CD4-positive, CD25-positive, alpha-beta regulatory T cell (primary cell): ENCODE measurements around the gene P2RX6. TPM values are rescaled to one million over a fixed set of nuclear protein-coding genes. Genes with fewer than 3 reads are reported as not detected.

Source experiments
- ATAC-seq, 2 donors: fragments of 150-1000 bp; cut with Tn5 transposase; one replicate each; pipeline ENCODE4 v1.10.0; 2021; ENCODE audit warnings: low read depth in 2 of 2, moderate number of reproducible peaks in 2 of 2, moderate library complexity in 1 of 2
- DNase-seq, 3 donors: peaks; one replicate each; pipeline versions ENCODE4 v3.0.0 to v3.0.0-alpha.2; 2012 to 2022; ENCODE audit warnings: mixed read lengths in 1 of 3
- H3K27ac ChIP-seq: one replicate; pipeline ENCODE4 v1.7.0; 2013; ENCODE audit warnings: mild to moderate bottlenecking, low read length; ENCODE audit not compliant: insufficient read depth, poor library complexity, severe bottlenecking
- H3K27me3 ChIP-seq: one replicate; pipeline ENCODE4 v1.7.0; 2013; ENCODE audit warnings: low read length; ENCODE audit not compliant: control insufficient read depth, insufficient read depth
- H3K36me3 ChIP-seq: one replicate; pipeline ENCODE4 v1.7.0; 2013; ENCODE audit warnings: mild to moderate bottlenecking, low read length, moderate library complexity; ENCODE audit not compliant: control insufficient read depth, insufficient read depth
- H3K4me1 ChIP-seq: 2 replicates; pipeline ENCODE4 v1.7.0; 2013; ENCODE audit warnings: mild to moderate bottlenecking, low read length; ENCODE audit not compliant: insufficient read depth, control insufficient read depth, poor library complexity, severe bottlenecking
- H3K4me3 ChIP-seq: one replicate; pipeline ENCODE4 v1.7.0; 2013; ENCODE audit warnings: low read depth, mild to moderate bottlenecking, low read length, moderate library complexity
- H3K9me3 ChIP-seq, 2 experiments: 1 replicate in 1 of 2; 2 replicates in 1 of 2; pipeline ENCODE4 v1.7.0; 2013; ENCODE audit warnings: low read length in 2 of 2, mild to moderate bottlenecking in 1 of 2, moderate library complexity in 1 of 2; ENCODE audit not compliant: control insufficient read depth in 2 of 2
- H3K27ac Mint-ChIP-seq, 3 donors: one replicate each; pipeline ENCODE4 v1.8.0; 2020 to 2022; ENCODE audit warnings: mild to moderate bottlenecking in 3 of 3, mixed read lengths in 3 of 3, moderate library complexity in 2 of 3
- H3K27me3 Mint-ChIP-seq: one replicate; pipeline ENCODE4 v1.8.0; 2022; ENCODE audit warnings: mild to moderate bottlenecking, mixed read lengths
- H3K36me3 Mint-ChIP-seq: one replicate; pipeline ENCODE4 v1.8.0; 2020; ENCODE audit warnings: mixed read lengths
- H3K4me1 Mint-ChIP-seq, 4 donors: one replicate each; pipeline ENCODE4 v1.8.0; 2020 to 2022; ENCODE audit warnings: mixed read lengths in 4 of 4, mild to moderate bottlenecking in 1 of 4
- H3K4me3 Mint-ChIP-seq, 4 donors: one replicate each; pipeline ENCODE4 v1.8.0; 2020 to 2022; ENCODE audit warnings: mild to moderate bottlenecking in 4 of 4, mixed read lengths in 4 of 4, moderate library complexity in 3 of 4
- H3K9me3 Mint-ChIP-seq, 7 donors: one replicate each; pipeline ENCODE4 v1.8.0; 2020 to 2022; ENCODE audit warnings: mixed read lengths in 7 of 7, mild to moderate bottlenecking in 3 of 7, moderate library complexity in 2 of 7
- polyA plus RNA-seq, 4 donors: library from polyadenylated mRNA; unstranded; fragments of 300-500 nt; fragmentation: Illumina TruSeq; gene quantifications; one replicate each; pipeline ENCODE4 v1.2.3, GENCODE V29; 2021
- total RNA-seq: library from RNA; stranded (reverse); gene quantifications from one replicate; pipeline ENCODE4 v1.2.3, GENCODE V29; 2022

The P2RX6 gene
- total and polyA plus RNA-seq, 5 donors from 2014 or later: 0.10 to 0.59 TPM; not detected in 3

GRCh38 chr22:21074102-21074715, 59.2 kb downstream of the P2RX6 start:
- ATAC-seq: no peak
- H3K36me3 Mint-ChIP-seq: no peaks in the 10 kb centered on the region
- no peaks in the 10 kb centered on the region for H3K36me3 ChIP-seq

GRCh38 chr22:21075516-21076138, 60.7 kb downstream of the P2RX6 start:
- DNase-seq (no peak), ATAC-seq (no peak)
- no peaks in the 10 kb centered on the region for H3K36me3 Mint-ChIP-seq
- H3K4me1 Mint-ChIP-seq: no peaks in the 10 kb centered on the region
- Histone ChIP-seq H3K4me1 (no peaks in the 10 kb centered on the region), H3K27ac (no peak overlapping the region), H3K27me3 (no peaks in the 10 kb centered on the region), H3K4me3 (no peak overlapping the region), H3K9me3 (no peaks in the 10 kb centered on the region), H3K36me3 (no peaks in the 10 kb centered on the region)
- H3K27ac Mint-ChIP-seq: no peak overlapping the region
- peaks cover 0 to 2% (median 0%) of the 10 kb centered on the region in 7 donors for H3K9me3 Mint-ChIP-seq
- no peak overlapping the region for H3K4me3 Mint-ChIP-seq
- H3K27me3 Mint-ChIP-seq: peaks cover 5% of the 10 kb centered on the region

More at GRCh38 chr22:21074102-21074715, 59.2 kb downstream of the P2RX6 start:
- DNase-seq: no peak
- no peaks in the 10 kb centered on the region for H3K4me1 ChIP-seq
- no peak overlapping the region for H3K27ac ChIP-seq
- H3K27ac Mint-ChIP-seq: no peak overlapping the region
- H3K27me3 Mint-ChIP-seq: peaks cover 5% of the 10 kb centered on the region
- H3K4me3 Mint-ChIP-seq: no peak overlapping the region
- H3K4me1 Mint-ChIP-seq: no peaks in the 10 kb centered on the region
- no peak overlapping the region for H3K4me3 ChIP-seq
- peaks cover 0 to 2% (median 0%) of the 10 kb centered on the region in 7 donors for H3K9me3 Mint-ChIP-seq
- no peaks in the 10 kb centered on the region for H3K9me3 ChIP-seq
- no peaks in the 10 kb centered on the region for H3K27me3 ChIP-seq

- Histone ChIP-seq H3K4me3 (no peak overlapping the region), H3K27ac (no peak overlapping the region), H3K36me3 (no peaks in the 10 kb centered on the region), H3K4me1 (no peaks in the 10 kb centered on the region), H3K27me3 (no peaks in the 10 kb centered on the region), H3K9me3 (no peaks in the 10 kb centered on the region)
- Mint-ChIP-seq H3K4me3 (no peak overlapping the region), H3K27ac (no peak overlapping the region), H3K27me3 (peaks cover 5% of the 10 kb centered on the region), H3K36me3 (no peaks in the 10 kb centered on the region), H3K4me1 (no peaks in the 10 kb centered on the region), H3K9me3 (peaks cover 0 to 2% (median 0%) of the 10 kb centered on the region in 7 donors)
- DNase-seq (no peak), ATAC-seq (no peak)
Measured at GRCh38 chr22:21076912-21077625, 62.1 kb downstream of the P2RX6 start.

Other genes with a start within 250 kb of the P2RX6 start
- not detected for gene SERPIND1, start 241.1 kb upstream of the P2RX6 start, total RNA-seq
- under 1 TPM in 2 of 4 donors, not detected in 2; 0.10 to 0.29 TPM for gene SERPIND1, start 241.1 kb upstream of the P2RX6 start, polyA plus RNA-seq
- 182 TPM for gene PI4KA, start 156.4 kb upstream of the P2RX6 start, total RNA-seq
- 10 to 100 TPM; 38.9 to 47.0 (median 41.9) TPM for gene PI4KA, start 156.4 kb upstream of the P2RX6 start, polyA plus RNA-seq
- gene SNAP29, start 156.2 kb upstream of the P2RX6 start, total RNA-seq: 23.1 TPM
- 10 to 100 TPM; 20.1 to 34.0 (median 25.4) TPM for gene SNAP29, start 156.2 kb upstream of the P2RX6 start, polyA plus RNA-seq
- gene CRKL, start 97.8 kb upstream of the P2RX6 start, total RNA-seq: 49.5 TPM
- gene CRKL, start 97.8 kb upstream of the P2RX6 start, polyA plus RNA-seq: 10 to 100 TPM; 41.7 to 61.4 (median 57.0) TPM
- 0.49 TPM for gene AIFM3, start 47.9 kb upstream of the P2RX6 start, total RNA-seq
- not detected for gene AIFM3, start 47.9 kb upstream of the P2RX6 start, polyA plus RNA-seq
- 69.4 TPM for gene LZTR1, start 32.9 kb upstream of the P2RX6 start, total RNA-seq
- 10 to 100 TPM in 3 of 4 donors, 1 to 10 TPM in 1; 9.6 to 12.1 (median 11.7) TPM for gene LZTR1, start 32.9 kb upstream of the P2RX6 start, polyA plus RNA-seq
- 41.7 TPM for gene THAP7, start 13.0 kb upstream of the P2RX6 start, total RNA-seq
- gene THAP7, start 13.0 kb upstream of the P2RX6 start, polyA plus RNA-seq: 10 to 100 TPM; 38.5 to 58.0 (median 47.4) TPM
- gene SLC7A4, start 17.4 kb downstream of the P2RX6 start, total RNA-seq: not detected
- gene SLC7A4, start 17.4 kb downstream of the P2RX6 start, polyA plus RNA-seq: under 1 TPM in 1 of 4 donors, not detected in 3; 0.09 TPM
- 0.10 TPM for gene LRRC74B, start 30.8 kb downstream of the P2RX6 start, total RNA-seq
- not detected for gene LRRC74B, start 30.8 kb downstream of the P2RX6 start, polyA plus RNA-seq